Heart left ventricle (tissue), 16 donors: Measurements from ENCODE around the gene TAF4B. TPM values are rescaled to one million over a fixed set of nuclear protein-coding genes. Genes with fewer than 3 reads are reported as not detected.

Experiments
- ATAC-seq, 4 donors: fragments of 200-7000 bp; cut with Tn5 transposase; one replicate each; pipeline ENCODE4 v1.9.1; 2020 to 2022; ENCODE audit warnings: moderate library complexity in 4 of 4, mild to moderate bottlenecking in 3 of 4, moderate number of reproducible peaks in 1 of 4
- DNase-seq, 5 donors: peaks; one replicate each; pipeline ENCODE4 v3.0.0-alpha.2; 2020
- H3K27ac ChIP-seq, 12 donors: fragments of 200-600 bp; sonication (generic) in 4 of 12; one replicate each; pipeline versions ENCODE4 v1.5.0 to v1.8.0; 2016 to 2022; ENCODE audit warnings: mild to moderate bottlenecking in 2 of 12
- H3K27me3 ChIP-seq, 9 donors: fragments of 200-600 bp; sonication (generic) in 2 of 9; one replicate each; pipeline versions ENCODE4 v1.5.1 to v1.8.0; 2016 to 2022; ENCODE audit warnings: mild to moderate bottlenecking in 3 of 9
- H3K36me3 ChIP-seq, 9 donors: fragments of 200-600 bp; sonication (generic) in 2 of 9; one replicate each; pipeline versions ENCODE4 v1.5.0 to v1.8.0; 2018 to 2022; ENCODE audit warnings: mild to moderate bottlenecking in 2 of 9
- H3K4me1 ChIP-seq, 12 donors: fragments of 200-600 bp; sonication (generic) in 4 of 12; one replicate each; pipeline versions ENCODE4 v1.5.0 to v1.8.0; 2016 to 2022; ENCODE audit warnings: mild to moderate bottlenecking in 3 of 12
- H3K4me3 ChIP-seq, 12 donors: fragments of 200-600 bp; sonication (generic) in 4 of 12; one replicate each; pipeline versions ENCODE4 v1.5.0 to v1.8.0; 2017 to 2022; ENCODE audit warnings: mild to moderate bottlenecking in 9 of 12, moderate library complexity in 4 of 12
- H3K9me3 ChIP-seq, 12 donors: fragments of 200-600 bp; sonication (generic) in 4 of 12; one replicate each; pipeline versions ENCODE4 v1.5.0 to v1.8.0; 2016 to 2022; ENCODE audit warnings: mild to moderate bottlenecking in 1 of 12
- CTCF ChIP-seq, 12 donors: fragments of 200-600 bp; sonication (generic) in 4 of 12; IDR thresholded peaks; one replicate each; pipeline versions ENCODE4 v1.5.0 to v1.8.0; 2018 to 2022; ENCODE audit warnings: antibody characterized with exemption in 12 of 12, mild to moderate bottlenecking in 5 of 12
- POLR2A ChIP-seq, 2 donors: fragments of 450-650 bp; IDR thresholded peaks; one replicate each; pipeline ENCODE4 v1.6.1; 2017; ENCODE audit warnings: antibody characterized with exemption in 2 of 2, mild to moderate bottlenecking in 2 of 2, moderate library complexity in 2 of 2
- WGBS, 4 donors: extraction: QIAGEN DNeasy Blood & Tissue Kit in 2 of 4; methylation state at CpG; one replicate each; pipeline versions ENCODE4 v1.1.5 to v1.1.7; 2013 to 2018; 5-methylcytosine and 5-hydroxymethylcytosine counted together
- intact Hi-C, 10 donors: fragments of 100-400 bp; cut with DNase I; formaldehyde crosslinking; loops; one replicate each; pipeline versions ENCODE4 v1.11.1 to v1.14.2; 2022
- polyA plus RNA-seq, 2 donors: library from polyadenylated mRNA; stranded (reverse); fragments of 200-250 nt; gene quantifications; one replicate each; pipeline ENCODE4 v1.2.3, GENCODE V29; 2013
- total RNA-seq, 9 donors: library from RNA; depleted of rRNA in 2 of 9; stranded (reverse); fragments of >200 nt in 2 of 9; fragmentation: NEBNext Ultra II Directional in 3 of 9; extraction: Animal tissue kit (Norgen Biotek cat#: 25700) in 3 of 9; gene quantifications; one replicate each; pipeline versions ENCODE4 v1.1.0 to v1.2.4, GENCODE V29; 2016 to 2023
- donor health status: ischemic (EF 13 %, LVEDD 7.1; RV severe dilation, severe dysfunction).
- donor health status: healthy with polysubstance abuse.
- donor health status: DM: no; HTN: yes; CAD: no.
- donor health status: DM: no; HTN: no; CAD: no.
- donor health status: ischemic (EF 25% LVEDD 6.9; RV normal size, moderate dysfunction).
- donor health status: ischemic (EF 25% LVEDD 5.7; RV mildly dilated, moderate dysfunction).
- donor health status: healthy.
- donor health status: DM: yes; HTN: yes; CAD: no.
- donor health status: ischemic (EF 35%, LVEDD 5.7; RV mildly dilated, moderate dysfunction).
- donor health status: nonischemic (EF 11% LVEDD 7.7; RV severe dilation, severe dysfunction).
- donor health status: DM: yes; HTN: yes; CAD: no.
- donor health status: PGD.
- donor health status: ischemic (EF 29% LVEDD 5.4; RV normal size, mild dysfunction).
- donor health status: nonischemic (EF 23%, LVEDD 6.1; RV moderate dilation, normal function).

TAF4B gene
- total and polyA plus RNA-seq, 11 donors: 0.38 to 3.6 (median 1.6) TPM

- WGBS, 4 donors: 90 to 96% (median 92%) methylated on average over 2 of the region's 2 CpGs
- peaks cover 0 to 3% (median 0%) of the 10 kb centered on the region in 12 donors for H3K9me3 ChIP-seq
- no peaks in the 10 kb centered on the region for H3K4me1 ChIP-seq
- no peak overlapping the region for H3K27ac ChIP-seq
- H3K4me3 ChIP-seq: no peak overlapping the region
- no peaks in the 10 kb centered on the region for H3K27me3 ChIP-seq
- H3K36me3 ChIP-seq: peaks cover 0 to 8% (median 0%) of the 10 kb centered on the region in 9 donors
- intact Hi-C loops: no loop called here
- TF ChIP-seq CTCF (IDR thresholded peaks at IDR 0.05) (no peak), POLR2A (IDR thresholded peaks at IDR 0.05) (no peak)
- DNase-seq: no peak
- no peak for ATAC-seq
Measured at GRCh38 chr18:26325771-26326170, 99.5 kb downstream of the TAF4B start.

GRCh38 chr18:26327062-26327461 lies 100.8 kb downstream of the TAF4B start:
- H3K4me3 ChIP-seq: no peak overlapping the region
- H3K27ac ChIP-seq: no peak overlapping the region
- TF ChIP-seq POLR2A (IDR thresholded peaks at IDR 0.05) (no peak), CTCF (IDR thresholded peaks at IDR 0.05) (no peak)
- H3K27me3 ChIP-seq: no peaks in the 10 kb centered on the region
- peaks cover 0 to 3% (median 0%) of the 10 kb centered on the region in 12 donors for H3K9me3 ChIP-seq
- ATAC-seq (no peak), DNase-seq (no peak)
- H3K4me1 ChIP-seq: no peaks in the 10 kb centered on the region
- no peaks in the 10 kb centered on the region for H3K36me3 ChIP-seq
- 78 to 87% (median 81%) methylated on average over 3 of the region's 3 CpGs for WGBS, 4 donors
- intact Hi-C loops: no loop called here

GRCh38 chr18:26332991-26333390 lies 106.7 kb downstream of the TAF4B start:
- WGBS, 4 donors: 92 to 98% (median 96%) methylated on average over 1 of the region's 1 CpG
- no peaks in the 10 kb centered on the region for H3K9me3 ChIP-seq
- no peak for TF ChIP-seq POLR2A (IDR thresholded peaks at IDR 0.05)
- TF ChIP-seq CTCF (IDR thresholded peaks at IDR 0.05): no peak
- H3K27ac ChIP-seq: no peak overlapping the region
- H3K36me3 ChIP-seq: no peaks in the 10 kb centered on the region
- DNase-seq (no peak), ATAC-seq (no peak)
- H3K4me1 ChIP-seq: peaks cover 0 to 17% (median 0%) of the 10 kb centered on the region in 12 donors
- no peak overlapping the region for H3K4me3 ChIP-seq
- intact Hi-C loops: no loop called here
- no peaks in the 10 kb centered on the region for H3K27me3 ChIP-seq

- intact Hi-C loops: no loop called here
- Histone ChIP-seq H3K4me3 (no peak overlapping the region), H3K36me3 (no peaks in the 10 kb centered on the region), H3K9me3 (no peaks in the 10 kb centered on the region), H3K4me1 (peaks cover 0 to 17% (median 0%) of the 10 kb centered on the region in 12 donors), H3K27ac (peak overlapping the region in 5 of 12 donors; percentile 12 to 35 (median 30)), H3K27me3 (no peaks in the 10 kb centered on the region)
- peak; percentile 45 to 78 (median 62) for ATAC-seq
- DNase-seq: no peak
- TF ChIP-seq POLR2A (IDR thresholded peaks at IDR 0.05): no peak
- TF ChIP-seq CTCF (IDR thresholded peaks at IDR 0.05): no peak
- 77 to 85% (median 79%) methylated on average over 2 of the region's 2 CpGs for WGBS, 4 donors
Measured at GRCh38 chr18:26335156-26335555, 108.9 kb downstream of the TAF4B start.
